K562 (cell line): ENCODE measurements around the gene PAQR6. TPM values are rescaled to one million over a fixed set of nuclear protein-coding genes. Genes with fewer than 3 reads are reported as not detected.

Source experiments
- ATAC-seq: fragments of 200-7000 bp; cut with Tn5 transposase; 3 replicates; pipeline ENCODE4 v1.9.1; 2020; ENCODE audit warnings: moderate library complexity
- BruUV-seq: library from RNA; stranded (reverse); fragments of 400-500 nt; replicated peaks from 2 replicates; lab custom pipeline; 2021; lab: Mats Ljungman, UMichigan
- CTCF ChIA-PET: fragments of 300-600 bp; formaldehyde crosslinking; extraction: SDS; loops from one replicate; lab custom pipeline; 2021; ENCODE audit warnings: low intra/inter-chr PET ratio; lab: Yijun Ruan, JAX
- POLR2A ChIA-PET: fragments of 300-600, 350-650 bp; sonication (Branson Sonifier 250); formaldehyde crosslinking; extraction: SDS; loops from one replicate; lab custom pipeline; 2021; ENCODE audit warnings: antibody characterized with exemption, inconsistent platforms; lab: Yijun Ruan, JAX
- DNase-seq, 4 experiments: peaks; one replicate each; pipeline versions ENCODE4 v3.0.0 to v3.0.0-alpha.2; 2011 to 2018; ENCODE audit warnings: low spot score in 3 of 4, mixed read lengths in 3 of 4; ENCODE audit errors: extremely low read depth in 1 of 4
- FAIRE-seq: peaks from 2 replicates; lab custom pipeline; 2011; peaks lifted over from hg19 to GRCh38; lab: Jason Lieb, UNC
- H2AFZ ChIP-seq: 2 replicates; pipeline ENCODE4 v1.6.0; 2011; ENCODE audit warnings: low read depth, low read length, control low read depth, inconsistent platforms
- H3K27ac ChIP-seq: fragments of 200-600 bp; 3 replicates; pipeline ENCODE4 v1.8.0; 2011; ENCODE audit warnings: low read depth, mild to moderate bottlenecking, control low read depth, inconsistent platforms, low read length, moderate library complexity, mixed read lengths; ENCODE audit errors: extremely low read depth
- H3K27me3 ChIP-seq, 2 experiments: fragments of 300-600 bp in 1 of 2; 2 replicates in 1 of 2; 3 replicates in 1 of 2; pipeline versions ENCODE4 v1.6.0 to v1.8.0; 2011; ENCODE audit warnings: inconsistent platforms in 2 of 2, low read length in 2 of 2, mild to moderate bottlenecking in 1 of 2, mixed read lengths in 1 of 2, moderate library complexity in 1 of 2; ENCODE audit not compliant: control insufficient read depth in 2 of 2, insufficient read depth in 2 of 2
- H3K36me3 ChIP-seq: fragments of 300-600 bp; 3 replicates; pipeline ENCODE4 v1.8.0; 2011; ENCODE audit warnings: mild to moderate bottlenecking, low read length, inconsistent platforms; ENCODE audit not compliant: control insufficient read depth, insufficient read depth
- H3K4me1 ChIP-seq, 2 experiments: fragments of 200-600 bp in 1 of 2; replicated peaks in 1 of 2; 2 replicates in 1 of 2; 3 replicates in 1 of 2; pipeline versions ENCODE4 v1.5.1 to v1.8.0; 2011; ENCODE audit warnings: inconsistent platforms in 2 of 2, low read length in 2 of 2, mild to moderate bottlenecking in 1 of 2, mixed read lengths in 1 of 2, moderate library complexity in 1 of 2; ENCODE audit not compliant: control insufficient read depth in 2 of 2, insufficient read depth in 2 of 2
- H3K4me2 ChIP-seq: 2 replicates; pipeline ENCODE4 v1.6.1; 2011; ENCODE audit warnings: low read length, control low read depth, inconsistent platforms, mixed read lengths; ENCODE audit not compliant: insufficient read depth
- H3K4me3 ChIP-seq: fragments of 200-600 bp; sonication (generic), shearing (Covaris generic); 2 replicates; pipeline ENCODE4 v1.5.1; 2016; ENCODE audit warnings: control low read depth, inconsistent platforms
- H3K79me2 ChIP-seq: fragments of 200-600 bp; 3 replicates; pipeline ENCODE4 v1.8.0; 2011; ENCODE audit warnings: low read length, inconsistent platforms; ENCODE audit not compliant: control insufficient read depth, insufficient read depth
- H3K9ac ChIP-seq, 2 experiments: 2 replicates each; pipeline versions ENCODE4 v1.6.0 to v1.6.1; 2011; ENCODE audit warnings: low read depth in 2 of 2, low read length in 2 of 2, control low read depth in 1 of 2, inconsistent platforms in 1 of 2, mild to moderate bottlenecking in 1 of 2, mixed read lengths in 1 of 2; ENCODE audit not compliant: insufficient read depth in 1 of 2
- H3K9me1 ChIP-seq: one replicate; pipeline ENCODE4 v1.6.0; 2011; ENCODE audit warnings: inconsistent platforms, mild to moderate bottlenecking, low read length, moderate library complexity; ENCODE audit not compliant: control insufficient read depth, insufficient read depth
- H3K9me3 ChIP-seq: replicated peaks from 2 replicates; pipeline ENCODE4 v1.5.1; 2011; ENCODE audit warnings: low read depth, low read length, inconsistent platforms; ENCODE audit not compliant: control insufficient read depth, insufficient read depth
- H4K20me1 ChIP-seq: replicated peaks from 2 replicates; pipeline ENCODE4 v1.6.1; 2011; ENCODE audit warnings: low read length, inconsistent platforms, mixed read lengths; ENCODE audit not compliant: control insufficient read depth, insufficient read depth
- MAFK ChIP-seq: IDR thresholded peaks from 2 replicates; pipeline ENCODE4 v1.6.1; 2011; ENCODE audit warnings: low read length, improper control_type of control experiment
- ZNF695 ChIP-seq: fragments of 450-650 bp; formaldehyde crosslinking; IDR thresholded peaks from 2 replicates; pipeline ENCODE4 v1.4.0; 2020; ENCODE audit warnings: mild to moderate bottlenecking, moderate library complexity
- ZNF778 ChIP-seq: fragments of 450-650 bp; formaldehyde crosslinking; IDR thresholded peaks from 2 replicates; pipeline ENCODE4 v1.4.0; 2020; ENCODE audit warnings: mild to moderate bottlenecking, moderate library complexity
- ZZZ3 ChIP-seq: fragments of 450-650 bp; IDR thresholded peaks from 2 replicates; pipeline ENCODE4 v1.6.1; 2016; ENCODE audit warnings: antibody characterized with exemption, mild to moderate bottlenecking, moderate library complexity
- WGBS: fragments of 100-300 bp; shearing (Covaris generic); methylation state at CpG from one replicate; pipeline ENCODE4 v1.1.6; 2016; ENCODE audit warnings: low coverage, mixed read lengths; ENCODE audit not compliant: insufficient coverage; ENCODE audit errors: missing lambda C conversion rate; 5-methylcytosine and 5-hydroxymethylcytosine counted together
- in situ Hi-C: fragments of 300-500 bp; cut with MboI; formaldehyde crosslinking; loops from 4 replicates; pipeline ENCODE4 v1.15.0; 2018; ENCODE audit warnings: inconsistent platforms, mixed read lengths
- intact Hi-C: fragments of 100-400 bp; cut with micrococcal nuclease; formaldehyde crosslinking; loops from 2 replicates; pipeline ENCODE4 v1.14.2; 2022
- polyA plus RNA-seq, 8 experiments: library from polyadenylated mRNA; depleted of rRNA in 4 of 8; stranded (reverse) in 5 of 8; unstranded in 3 of 8; fragments of >200 nt; fragmentation: Nextera tagmentation in 2 of 8; fragmentation: Illumina TruSeq in 1 of 8; extraction: Ambion mirVana in 2 of 8; extraction: Trizol in 1 of 8; gene quantifications; 2 replicates each; pipeline versions ENCODE4 v1.2.1 to v1.2.3, GENCODE V29; 2011 to 2014; ENCODE audit warnings: inconsistent platforms in 1 of 8, missing spikeins in 1 of 8
- total RNA-seq, 7 experiments: library from RNA; depleted of rRNA in 6 of 7; stranded (reverse); fragments of >200 nt in 6 of 7; fragmentation: Illumina TruSeq in 2 of 7; extraction: Trizol in 2 of 7; gene quantifications; 2 replicates each; pipeline versions ENCODE4 v1.2.1 to v1.2.3, GENCODE V29; 2011 to 2021; ENCODE audit warnings: low replicate concordance in 1 of 7
- TF ChIP-seq, protein P1 (sequence below): sonication (generic); formaldehyde crosslinking; IDR thresholded peaks from 2 replicates; pipeline ENCODE4 v1.8.1; 2023; ENCODE audit warnings: mild to moderate bottlenecking, missing genetic modification reagents

PAQR6 gene
- total and polyA plus RNA-seq, 9 of the 15 experiments (the other 6 are each of a cell fraction or from before 2014, with no cell fraction given) = 0.07 to 1.8 (median 0.62) TPM

DNA sequence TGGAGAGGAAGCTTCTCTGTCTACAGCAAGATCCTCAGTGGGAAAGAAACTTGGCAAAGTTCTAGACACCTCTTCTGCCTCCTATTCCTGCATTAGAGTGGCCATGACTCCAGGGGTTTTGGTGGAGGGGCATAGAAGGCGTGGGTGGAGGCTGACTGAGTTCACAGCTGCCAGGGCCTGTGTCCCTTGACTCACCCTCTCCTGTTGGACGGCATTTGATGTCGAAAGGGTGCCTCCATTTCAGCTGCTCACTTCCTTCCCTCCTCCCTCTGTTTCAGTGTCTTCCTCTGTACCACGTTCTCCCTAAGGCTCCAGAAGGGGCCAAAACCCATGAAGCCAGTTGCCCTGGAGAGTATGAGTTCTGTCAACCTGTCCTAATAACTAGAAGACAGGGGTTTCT, 36.9 kb upstream of the PAQR6 start (continued):
- TF ChIP-seq ZZZ3 (no peak), ZNF695 (CRISPR knock-in tag) (no peak)
- TF ChIP-seq, all 486 proteins: peak for 0

DNA sequence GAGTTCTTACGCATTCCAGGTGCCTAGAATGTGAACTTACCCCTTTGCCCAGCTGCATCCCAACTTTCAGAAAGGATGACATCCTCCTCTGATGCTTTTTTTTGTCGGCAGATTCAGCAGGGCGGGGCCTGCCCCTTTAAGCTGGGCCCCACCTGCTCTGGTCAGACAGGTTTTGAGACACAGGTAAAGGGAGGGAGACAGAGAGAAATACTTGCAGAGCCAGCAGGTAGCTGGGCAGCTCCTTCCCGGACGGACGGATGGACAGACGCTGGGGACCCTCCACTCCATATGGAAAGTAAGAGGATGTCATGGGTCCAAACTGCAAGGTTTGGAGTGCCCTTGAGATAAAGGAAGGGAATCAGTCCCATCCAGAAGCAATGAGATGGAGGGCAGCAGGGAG, 36.3 kb upstream of the PAQR6 start, which contains the start of gene TMEM79:
TSS of gene TMEM79 (plus strand) at position 214 of the 400 bp plus-strand sequence. CDS start 902 bp downstream, outside the sequence.
- Histone ChIP-seq H3K4me3 (peak within 1 kb of the TSS; percentile 97), H3K4me1 (peaks cover 6 to 10% of the 10 kb centered on the region in 2 experiments; a peak in 4 of 5 replicates), H4K20me1 (peaks cover 11% of the 10 kb centered on the region; the same call in 1 of the 2 replicates), H3K9me3 (no peaks in the 10 kb centered on the region), H3K4me2 (peak within 1 kb of the TSS; percentile 100), H3K9me1 (no peaks in the 10 kb centered on the region), H3K36me3 (peaks cover 35% of the 10 kb centered on the region), H3K27me3 (no peaks in the 10 kb centered on the region), H3K79me2 (peaks cover 45% of the 10 kb centered on the region), H2AFZ (peak within 1 kb of the TSS; percentile 97), H3K9ac (peak within 1 kb of the TSS; percentile 91 to 97), H3K27ac (peak within 1 kb of the TSS; percentile 93)
- ATAC-seq (no peak), DNase-seq (no peak), FAIRE-seq (no peak)
- BruUV-seq = no TSS peak
- intact Hi-C loops = no loop called here
- CTCF ChIA-PET = no interaction called here
- POLR2A ChIA-PET = interaction anchor here (1.2 to 6.3 kb wide), 7 partner anchors 10 to 71 kb away, joined by 3 to 63 read pairs (median 6); partner anchors contain the start of genes GLMP, PMF1 and VHLL
- in situ Hi-C loops = no loop called here
- TF ChIP-seq, protein P1, sequence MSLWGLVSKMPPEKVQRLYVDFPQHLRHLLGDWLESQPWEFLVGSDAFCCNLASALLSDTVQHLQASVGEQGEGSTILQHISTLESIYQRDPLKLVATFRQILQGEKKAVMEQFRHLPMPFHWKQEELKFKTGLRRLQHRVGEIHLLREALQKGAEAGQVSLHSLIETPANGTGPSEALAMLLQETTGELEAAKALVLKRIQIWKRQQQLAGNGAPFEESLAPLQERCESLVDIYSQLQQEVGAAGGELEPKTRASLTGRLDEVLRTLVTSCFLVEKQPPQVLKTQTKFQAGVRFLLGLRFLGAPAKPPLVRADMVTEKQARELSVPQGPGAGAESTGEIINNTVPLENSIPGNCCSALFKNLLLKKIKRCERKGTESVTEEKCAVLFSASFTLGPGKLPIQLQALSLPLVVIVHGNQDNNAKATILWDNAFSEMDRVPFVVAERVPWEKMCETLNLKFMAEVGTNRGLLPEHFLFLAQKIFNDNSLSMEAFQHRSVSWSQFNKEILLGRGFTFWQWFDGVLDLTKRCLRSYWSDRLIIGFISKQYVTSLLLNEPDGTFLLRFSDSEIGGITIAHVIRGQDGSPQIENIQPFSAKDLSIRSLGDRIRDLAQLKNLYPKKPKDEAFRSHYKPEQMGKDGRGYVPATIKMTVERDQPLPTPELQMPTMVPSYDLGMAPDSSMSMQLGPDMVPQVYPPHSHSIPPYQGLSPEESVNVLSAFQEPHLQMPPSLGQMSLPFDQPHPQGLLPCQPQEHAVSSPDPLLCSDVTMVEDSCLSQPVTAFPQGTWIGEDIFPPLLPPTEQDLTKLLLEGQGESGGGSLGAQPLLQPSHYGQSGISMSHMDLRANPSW (CRISPR knock-in tag) = no peak
- TF ChIP-seq ZNF778 (CRISPR knock-in tag) (no peak), MAFK (no peak)
- WGBS = 81% methylated on average over 7 of the region's 7 CpGs
